GM23338 (cell line): Measurements from ENCODE around the gene RNF114. TPM values are rescaled to one million over a fixed set of nuclear protein-coding genes. Genes with fewer than 3 reads are reported as not detected.
A peak's percentile ranks its signal among the peaks of the same experiment; 100 is the strongest.

Experiments
- ATAC-seq: fragments of 200-7000 bp; cut with Tn5 transposase; 3 replicates; pipeline ENCODE4 v1.9.1; 2020
- DNase-seq: peaks from one replicate; pipeline ENCODE4 v3.0.0-alpha.2; 2015; ENCODE audit warnings: low spot score
- H2AFZ ChIP-seq: fragments of 200-600 bp; sonication (generic); 2 replicates; pipeline ENCODE4 v1.8.0; 2016; ENCODE audit warnings: antibody characterized with exemption, mild to moderate bottlenecking, moderate library complexity
- H3F3A ChIP-seq: fragments of 200-600 bp; sonication (generic); replicated peaks from 2 replicates; pipeline ENCODE4 v1.8.0; 2017; ENCODE audit warnings: antibody characterized with exemption, mixed run types, low read depth
- H3K27ac ChIP-seq: fragments of 200-600 bp; sonication (generic); 2 replicates; pipeline ENCODE4 v1.6.1; 2016; ENCODE audit warnings: low read depth
- H3K27me3 ChIP-seq: fragments of 200-600 bp; sonication (generic); 2 replicates; pipeline ENCODE4 v1.8.0; 2016; ENCODE audit warnings: mild to moderate bottlenecking, mixed run types, moderate library complexity; ENCODE audit not compliant: insufficient read depth
- H3K36me3 ChIP-seq: fragments of 200-600 bp; sonication (generic); 2 replicates; pipeline ENCODE4 v1.8.0; 2016; ENCODE audit warnings: mild to moderate bottlenecking; ENCODE audit not compliant: insufficient read depth
- H3K4me1 ChIP-seq: fragments of 200-600 bp; sonication (generic); 2 replicates; pipeline ENCODE4 v1.8.0; 2016; ENCODE audit warnings: mild to moderate bottlenecking, moderate library complexity; ENCODE audit not compliant: insufficient read depth
- H3K4me2 ChIP-seq: fragments of 200-600 bp; sonication (generic); 2 replicates; pipeline ENCODE4 v1.7.1; 2017; ENCODE audit warnings: mixed run types
- H3K4me3 ChIP-seq: fragments of 200-600 bp; sonication (generic); 2 replicates; pipeline ENCODE4 v1.6.1; 2016; ENCODE audit warnings: mixed run types
- H3K79me2 ChIP-seq: fragments of 200-600 bp; sonication (generic); replicated peaks from 2 replicates; pipeline ENCODE4 v1.8.0; 2017; ENCODE audit warnings: mild to moderate bottlenecking; ENCODE audit not compliant: insufficient read depth
- H3K9me2 ChIP-seq: fragments of 200-600 bp; sonication (generic); 2 replicates; pipeline ENCODE4 v1.8.0; 2017; ENCODE audit not compliant: insufficient read depth
- H4K20me1 ChIP-seq: fragments of 200-600 bp; sonication (generic); replicated peaks from 2 replicates; pipeline ENCODE4 v1.8.0; 2017; ENCODE audit warnings: mild to moderate bottlenecking; ENCODE audit not compliant: insufficient read depth
- H3K27ac Mint-ChIP-seq: 2 replicates; pipeline ENCODE4 v1.8.0; 2020; ENCODE audit warnings: inconsistent platforms, mild to moderate bottlenecking, moderate library complexity, mixed read lengths
- H3K27me3 Mint-ChIP-seq: 3 replicates; pipeline ENCODE4 v1.8.0; 2022; ENCODE audit warnings: low read depth, mild to moderate bottlenecking, moderate library complexity, mixed read lengths, inconsistent platforms; ENCODE audit not compliant: insufficient read depth, poor library complexity
- H3K36me3 Mint-ChIP-seq: 3 replicates; pipeline ENCODE4 v1.8.0; 2021; ENCODE audit warnings: low read depth, mild to moderate bottlenecking, inconsistent platforms, moderate library complexity, mixed read lengths
- H3K4me1 Mint-ChIP-seq: 3 replicates; pipeline ENCODE4 v1.8.0; 2020; ENCODE audit warnings: mild to moderate bottlenecking, inconsistent platforms, mixed read lengths
- H3K4me3 Mint-ChIP-seq: 3 replicates; pipeline ENCODE4 v1.8.0; 2021; ENCODE audit warnings: moderate library complexity, mild to moderate bottlenecking, inconsistent platforms, mixed read lengths
- H3K9me3 Mint-ChIP-seq: 3 replicates; pipeline ENCODE4 v1.8.0; 2020; ENCODE audit warnings: moderate library complexity, mild to moderate bottlenecking, inconsistent platforms, mixed read lengths
- CREB1 ChIP-seq: fragments of 250-450 bp; sonication (Bioruptor Pico); IDR thresholded peaks from 2 replicates; pipeline ENCODE4 v1.5.0; 2020; ENCODE audit warnings: low read depth, mild to moderate bottlenecking, moderate library complexity
- CTCF ChIP-seq, 2 experiments: fragments of 200-600 bp in 1 of 2; sonication (generic) in 1 of 2; conservative IDR thresholded peaks; 2 replicates each; pipeline versions ENCODE4 v1.5.1 to v1.6.1; 2016 to 2017; ENCODE audit warnings: antibody characterized with exemption in 2 of 2, low read depth in 2 of 2, mild to moderate bottlenecking in 2 of 2, moderate library complexity in 1 of 2
- ETS1 ChIP-seq: IDR thresholded peaks from 2 replicates; pipeline ENCODE4 v1.6.1; 2016; ENCODE audit warnings: antibody characterized with exemption
- EZH2 ChIP-seq: fragments of 200-600 bp; sonication (generic); IDR thresholded peaks from one replicate; pipeline ENCODE4 v1.8.0; 2017; ENCODE audit warnings: antibody characterized with exemption, mild to moderate bottlenecking, low read depth; ENCODE audit not compliant: unreplicated experiment
- EZH2phosphoT487 ChIP-seq: fragments of 200-600 bp; sonication (generic); IDR thresholded peaks from one replicate; pipeline ENCODE4 v1.8.1; 2018; ENCODE audit warnings: antibody characterized with exemption; ENCODE audit not compliant: unreplicated experiment
- JUNB ChIP-seq: IDR thresholded peaks from one replicate; pipeline ENCODE4 v1.6.1; 2016; ENCODE audit warnings: antibody characterized with exemption; ENCODE audit not compliant: unreplicated experiment
- NANOG ChIP-seq: IDR thresholded peaks from 2 replicates; pipeline ENCODE4 v1.6.1; 2016; ENCODE audit warnings: antibody characterized with exemption, borderline replicate concordance
- POLR2AphosphoS5 ChIP-seq: IDR thresholded peaks from 2 replicates; pipeline ENCODE4 v1.6.1; 2016; ENCODE audit warnings: antibody characterized with exemption, low read depth
- REST ChIP-seq: IDR thresholded peaks from one replicate; pipeline ENCODE4 v1.6.1; 2018; ENCODE audit warnings: antibody characterized with exemption; ENCODE audit not compliant: unreplicated experiment
- STAT1 ChIP-seq: IDR thresholded peaks from one replicate; pipeline ENCODE4 v1.6.1; 2016; ENCODE audit warnings: antibody characterized with exemption; ENCODE audit not compliant: unreplicated experiment
- ZNF114 ChIP-seq: fragments of 250-450 bp; sonication (Bioruptor Pico); IDR thresholded peaks from 2 replicates; pipeline ENCODE4 v1.5.0; 2020; ENCODE audit warnings: mild to moderate bottlenecking, moderate library complexity
- ZNF331 ChIP-seq: fragments of 250-450 bp; sonication (Bioruptor Pico); IDR thresholded peaks from 2 replicates; pipeline ENCODE4 v1.5.0; 2020; ENCODE audit warnings: low read depth, mild to moderate bottlenecking, moderate library complexity
- ZNF462 ChIP-seq: fragments of 250-450 bp; sonication (Bioruptor Pico); IDR thresholded peaks from 2 replicates; pipeline ENCODE4 v1.5.0; 2020; ENCODE audit warnings: mild to moderate bottlenecking, moderate library complexity
- polyA plus RNA-seq: library from polyadenylated mRNA; unstranded; fragments of >200 nt; fragmentation: Nextera tagmentation; extraction: Ambion mirVana; gene quantifications from 2 replicates; pipeline ENCODE4 v1.2.1, GENCODE V29; 2016
- total RNA-seq: library from RNA; depleted of rRNA; stranded (reverse); fragments of >200 nt; shearing (Covaris generic); gene quantifications from 2 replicates; pipeline ENCODE4 v1.2.3, GENCODE V29; 2014

RNF114 gene
- total and polyA plus RNA-seq, 2 experiments from 2014 or later, result 155 to 279 TPM

- Mint-ChIP-seq H3K36me3 (peaks cover 15% of the 10 kb centered on the region), H3K4me3 (peak overlapping the region; percentile 13; the same call in 1 of the 3 replicates), H3K27me3 (peaks cover 39% of the 10 kb centered on the region), H3K27ac (no peak overlapping the region), H3K9me3 (peaks cover 3% of the 10 kb centered on the region; the same call in 1 of the 3 replicates), H3K4me1 (peaks cover 50% of the 10 kb centered on the region)
- H3K4me3 ChIP-seq, result no peak overlapping the region
- H3K36me3 ChIP-seq, result no peaks in the 10 kb centered on the region
- H4K20me1 ChIP-seq, result 0 out of 2 replicates have a peak, but pooled peaks cover 3% of the 10 kb centered on the region
- H3K4me1 ChIP-seq, result peaks cover 42% of the 10 kb centered on the region
- TF ChIP-seq STAT1 (no peak), POLR2AphosphoS5 (no peak), EZH2phosphoT487 (no peak), JUNB (no peak), ZNF114 (no peak), REST (no peak), ZNF331 (CRISPR knock-in tag) (no peak), NANOG (no peak), CTCF (conservative IDR thresholded peaks at IDR 0.05; ENCODE audit: low read depth in 2 of 2) (no peak), ETS1 (no peak), CREB1 (no peak), ZNF462 (CRISPR knock-in tag) (no peak), EZH2 (no peak)
- no peak overlapping the region for H3K27ac ChIP-seq
- DNase-seq (no peak), ATAC-seq (no peak)
- H3K27me3 ChIP-seq, result peaks cover 41% of the 10 kb centered on the region
- peaks cover 7% of the 10 kb centered on the region; the same call in 1 of the 2 replicates for H3K79me2 ChIP-seq
- peak overlapping the region; percentile 48; the same call in 1 of the 2 replicates for H3K4me2 ChIP-seq
- H3K9me2 ChIP-seq, result no peaks in the 10 kb centered on the region
- no peak overlapping the region for H2AFZ ChIP-seq
- H3F3A ChIP-seq, result 0 out of 2 replicates have a peak, but pooled peaks cover 14% of the 10 kb centered on the region
Observed at GRCh38 chr20:49980140-49981008, 44.2 kb downstream of the RNF114 start.
